HCT116 (cell line): Measurements from ENCODE around the gene ZNF782. TPM values are rescaled to one million over a fixed set of nuclear protein-coding genes. Genes with fewer than 3 reads are reported as not detected.

Source experiments
- ATAC-seq: fragments of 200-7000 bp; cut with Tn5 transposase; 2 replicates; pipeline ENCODE4 v1.9.1; 2020; ENCODE audit warnings: mild to moderate bottlenecking, moderate library complexity
- BruUV-seq: library from RNA; stranded (reverse); fragments of 400-500 nt; replicated peaks from 2 replicates; lab custom pipeline; 2021; lab: Mats Ljungman, UMichigan
- CTCF ChIA-PET: fragments of 300-600 bp; sonication (Branson Sonifier 250); formaldehyde crosslinking; loops from one replicate; lab custom pipeline; 2021; ENCODE audit warnings: antibody characterized with exemption; lab: Charles Lee
- POLR2A ChIA-PET: fragments of 300-600, 350-600 bp; sonication (Branson Sonifier 250); formaldehyde crosslinking; loops from one replicate; lab custom pipeline; 2021; ENCODE audit warnings: antibody characterized with exemption; lab: Charles Lee
- RAD21 ChIA-PET, 2 experiments: fragments of 300-600 bp; sonication (Branson Sonifier 250); formaldehyde crosslinking; loops; one replicate each; lab custom pipeline; 2023; ENCODE audit warnings: low total read pairs in 2 of 2; ENCODE audit not compliant: uncharacterized antibody in 2 of 2, unreplicated experiment in 2 of 2, low non-redundant PET in 1 of 2; lab: Charles Lee
- DNase-seq: peaks from one replicate; pipeline ENCODE4 v3.0.0-alpha.2; 2010; ENCODE audit warnings: low read depth, low spot score
- H2AFZ ChIP-seq: fragments of 200-600 bp; shearing (Covaris generic), sonication (generic); 2 replicates; pipeline ENCODE4 v1.6.1; 2017; ENCODE audit warnings: low read depth, mixed run types, mixed read lengths, antibody characterized with exemption, low read length; ENCODE audit not compliant: poor library complexity, severe bottlenecking
- H3K27ac ChIP-seq: 2 replicates; pipeline ENCODE4 v1.5.1; 2012; ENCODE audit warnings: low read depth, low read length
- H3K27me3 ChIP-seq: fragments of 200-600 bp; sonication (generic); 2 replicates; pipeline ENCODE4 v1.6.1; 2016; ENCODE audit warnings: mixed run types, low read length, mixed read lengths; ENCODE audit not compliant: insufficient read depth
- H3K36me3 ChIP-seq, 2 experiments: fragments of 200-500 bp in 1 of 2; fragments of 200-600 bp in 1 of 2; sonication (Bioruptor generic) in 1 of 2; sonication (generic) in 1 of 2; 2 replicates each; pipeline versions ENCODE4 v1.5.1 to v1.6.1; 2014 to 2016; ENCODE audit warnings: low read length in 2 of 2, inconsistent platforms in 1 of 2, mixed read lengths in 1 of 2, mixed run types in 1 of 2; ENCODE audit not compliant: insufficient read depth in 2 of 2, control insufficient read depth in 1 of 2
- H3K4me1 ChIP-seq, 2 experiments: fragments of 200-600 bp in 1 of 2; sonication (generic) in 1 of 2; 2 replicates each; pipeline versions ENCODE4 v1.5.1 to v1.6.1; 2012 to 2017; ENCODE audit warnings: low read length in 2 of 2, inconsistent platforms in 1 of 2, mild to moderate bottlenecking in 1 of 2, mixed read lengths in 1 of 2, mixed run types in 1 of 2, moderate library complexity in 1 of 2; ENCODE audit not compliant: insufficient read depth in 2 of 2, control insufficient read depth in 1 of 2
- H3K4me2 ChIP-seq: fragments of 200-600 bp; sonication (generic); 2 replicates; pipeline ENCODE4 v1.6.1; 2017; ENCODE audit warnings: mixed run types, low read length, mixed read lengths
- H3K4me3 ChIP-seq, 2 experiments: fragments of 200-600 bp in 1 of 2; sonication (generic) in 1 of 2; replicated peaks in 1 of 2; 2 replicates each; pipeline ENCODE4 v1.5.1; 2011 to 2016; ENCODE audit warnings: low read length in 2 of 2, control low read depth in 1 of 2, low read depth in 1 of 2, mild to moderate bottlenecking in 1 of 2, mixed read lengths in 1 of 2, mixed run types in 1 of 2
- H3K79me2 ChIP-seq: fragments of 200-600 bp; sonication (generic); 2 replicates; pipeline ENCODE4 v1.6.1; 2017; ENCODE audit warnings: mild to moderate bottlenecking, mixed run types, low read length, moderate library complexity, mixed read lengths; ENCODE audit not compliant: insufficient read depth
- H3K9ac ChIP-seq: fragments of 200-600 bp; sonication (generic); 2 replicates; pipeline ENCODE4 v1.6.1; 2016; ENCODE audit warnings: low read length, mixed read lengths
- H3K9me2 ChIP-seq: fragments of 200-600 bp; sonication (generic), shearing (Covaris generic); 2 replicates; pipeline ENCODE4 v1.6.1; 2017; ENCODE audit warnings: mixed run types, mild to moderate bottlenecking, moderate library complexity; ENCODE audit not compliant: insufficient read depth
- H3K9me3 ChIP-seq, 2 experiments: fragments of 200-500 bp in 1 of 2; fragments of 200-600 bp in 1 of 2; sonication (Bioruptor generic) in 1 of 2; sonication (generic) in 1 of 2; 2 replicates each; pipeline ENCODE4 v1.6.1; 2014 to 2017; ENCODE audit warnings: low read length in 2 of 2, mixed read lengths in 2 of 2, inconsistent platforms in 1 of 2, low read depth in 1 of 2, mild to moderate bottlenecking in 1 of 2, mixed run types in 1 of 2, moderate library complexity in 1 of 2; ENCODE audit not compliant: control insufficient read depth in 1 of 2, insufficient read depth in 1 of 2
- H4K20me1 ChIP-seq: fragments of 200-600 bp; sonication (generic), shearing (Covaris generic); 2 replicates; pipeline ENCODE4 v1.6.1; 2017; ENCODE audit warnings: mixed run types, mild to moderate bottlenecking, moderate library complexity; ENCODE audit not compliant: insufficient read depth
- ATF3 ChIP-seq: IDR thresholded peaks from 2 replicates; pipeline ENCODE4 v1.6.1; 2012
- CEBPB ChIP-seq: IDR thresholded peaks from 2 replicates; pipeline ENCODE4 v1.6.1; 2012; ENCODE audit warnings: low read depth
- CTCF ChIP-seq, 3 experiments: fragments of 200-600 bp in 1 of 3; sonication (generic) in 1 of 3; IDR thresholded peaks in 2 of 3; conservative IDR thresholded peaks in 1 of 3; 2 replicates each; pipeline ENCODE4 v1.5.1; 2012 to 2017; ENCODE audit warnings: low read depth in 2 of 3, low read length in 2 of 3, antibody characterized with exemption in 1 of 3, borderline replicate concordance in 1 of 3, control low read depth in 1 of 3, mild to moderate bottlenecking in 1 of 3, mixed read lengths in 1 of 3, mixed run types in 1 of 3, moderate library complexity in 1 of 3; ENCODE audit not compliant: insufficient read depth in 1 of 3
- EGR1 ChIP-seq: IDR thresholded peaks from 2 replicates; pipeline ENCODE4 v1.6.1; 2012; ENCODE audit warnings: low read depth
- ELF1 ChIP-seq: IDR thresholded peaks from 2 replicates; pipeline ENCODE4 v1.6.1; 2012; ENCODE audit warnings: low read depth, borderline replicate concordance
- EZH2phosphoT487 ChIP-seq: fragments of 200-600 bp; IDR thresholded peaks from 2 replicates; pipeline ENCODE4 v1.6.1; 2018; ENCODE audit warnings: antibody characterized with exemption, borderline replicate concordance
- FOSL1 ChIP-seq: IDR thresholded peaks from 2 replicates; pipeline ENCODE4 v1.6.1; 2012; ENCODE audit warnings: low read depth
- JUND ChIP-seq: IDR thresholded peaks from 2 replicates; pipeline ENCODE4 v1.6.1; 2012
- POLR2AphosphoS5 ChIP-seq: IDR thresholded peaks from 2 replicates; pipeline ENCODE4 v1.6.1; 2011; ENCODE audit warnings: mild to moderate bottlenecking, low read depth, low read length, moderate library complexity
- RAD21 ChIP-seq: IDR thresholded peaks from 2 replicates; pipeline ENCODE4 v1.6.1; 2012; ENCODE audit warnings: low read depth, mild to moderate bottlenecking
- REST ChIP-seq: IDR thresholded peaks from 2 replicates; pipeline ENCODE4 v1.6.1; 2012; ENCODE audit warnings: low read depth
- SIN3A ChIP-seq: IDR thresholded peaks from 2 replicates; pipeline ENCODE4 v1.6.1; 2012; ENCODE audit warnings: low read depth
- SP1 ChIP-seq: IDR thresholded peaks from 2 replicates; pipeline ENCODE4 v1.6.1; 2012; ENCODE audit warnings: low read depth
- SRF ChIP-seq: IDR thresholded peaks from 2 replicates; pipeline ENCODE4 v1.6.1; 2012; ENCODE audit warnings: low read depth
- TCF7L2 ChIP-seq: IDR thresholded peaks from 2 replicates; pipeline ENCODE4 v1.7.0; 2011; ENCODE audit warnings: borderline replicate concordance, inconsistent platforms; ENCODE audit not compliant: insufficient read depth, insufficient read length; ENCODE audit errors: extremely low read depth
- YY1 ChIP-seq: IDR thresholded peaks from 2 replicates; pipeline ENCODE4 v1.6.1; 2011; ENCODE audit warnings: low read length, low read depth, moderate library complexity, mild to moderate bottlenecking; ENCODE audit not compliant: insufficient replicate concordance; ENCODE audit errors: extremely low read depth
- ZBTB33 ChIP-seq: IDR thresholded peaks from 2 replicates; pipeline ENCODE4 v1.6.1; 2011; ENCODE audit warnings: mild to moderate bottlenecking, low read length, moderate library complexity; ENCODE audit not compliant: insufficient replicate concordance; ENCODE audit errors: extremely low read depth
- ZFX ChIP-seq: fragments of 450-650 bp; IDR thresholded peaks from 2 replicates; pipeline ENCODE4 v1.6.1; 2017
- ZNF274 ChIP-seq: fragments of 200-500 bp; sonication (Bioruptor generic); IDR thresholded peaks from 2 replicates; pipeline ENCODE4 v1.6.1; 2014; ENCODE audit warnings: mild to moderate bottlenecking, low read depth, low read length, inconsistent platforms
- intact Hi-C: fragments of 100-400 bp; cut with micrococcal nuclease; formaldehyde crosslinking; loops from 2 replicates; pipeline ENCODE4 v1.10.0; 2022
- total RNA-seq: library from RNA; stranded (reverse); gene quantifications from one replicate; pipeline ENCODE4 v1.2.1, GENCODE V29; 2021; ENCODE audit not compliant: unreplicated experiment

The ZNF782 gene
- total RNA-seq, 1 experiment from 2014 or later: 3.7 TPM

- ChIA-PET POLR2A (no interaction called here), CTCF (interaction anchor here (0.9 to 2.5 kb wide), 5 partner anchors 10 to 235 kb away, joined by 3 to 11 read pairs (median 7); partner anchors contain the start of gene ZNF782)
- intact Hi-C loops: no loop called here
- Histone ChIP-seq H3K4me1 (peaks cover 3 to 26% of the 10 kb centered on the region in 2 experiments; a peak in 3 of 4 replicates), H4K20me1 (no peaks in the 10 kb centered on the region), H3K9me2 (no peaks in the 10 kb centered on the region), H3K9me3 (no peaks in the 10 kb centered on the region)
- BruUV-seq: no TSS peak
- TF ChIP-seq SRF (no peak), CEBPB (no peak), EGR1 (no peak), RAD21 (no peak), ZFX (no peak), YY1 (no peak), ZNF274 (no peak), REST (no peak), CTCF (IDR thresholded peaks at IDR 0.05 in 2 of 3, conservative IDR thresholded peaks at IDR 0.05 in 1 of 3; ENCODE audit: borderline replicate concordance in 1 of 3, insufficient read depth in 1 of 3, low read depth in 2 of 3, low read length in 2 of 3) (no peak), SIN3A (no peak), EZH2phosphoT487 (no peak), ELF1 (no peak), SP1 (no peak), ZBTB33 (no peak), ATF3 (no peak), TCF7L2 (no peak), POLR2AphosphoS5 (no peak), FOSL1 (no peak), JUND (no peak)
- TF ChIP-seq, all 23 proteins: peak for 0
- Histone ChIP-seq H3K27me3 (no peaks in the 10 kb centered on the region), H3K79me2 (no peaks in the 10 kb centered on the region), H3K36me3 (no peaks in the 10 kb centered on the region), H3K4me3 (no peak overlapping the region), H3K9ac (no peak overlapping the region), H3K27ac (no peak overlapping the region), H2AFZ (no peak overlapping the region), H3K4me2 (0 out of 2 replicates have a peak overlapping the region, but pooled peaks have one; percentile 94)
- ATAC-seq (no peak), DNase-seq (no peak)
- RAD21 ChIA-PET: no interaction called here
Measured at GRCh38 chr9:96874201-96874785, 20.0 kb upstream of the ZNF782 start.
